ENCODE results near the gene UBLCP1.

Gene UBLCP1

GRCh38 chr5:159262859-159263568 is at the start of gene UBLCP1:
Gene UBLCP1, plus strand, starts transcription at chr5:159263290. Its CDS starts 5,626 bp downstream, at chr5:159268916.
- no peak for TF ChIP-seq CTCF (conservative IDR thresholded peaks at IDR 0.05; ENCODE audit: low read depth, low read length)
- peak; percentile 75 for DNase-seq (ENCODE audit: low read depth)
- peak within 1 kb of the TSS; percentile 97 for H3K4me3 ChIP-seq (ENCODE audit: low read depth, low read length)

GRCh38 chr5:159214486-159215271 is 48.4 kb upstream of the UBLCP1 start:
- DNase-seq (ENCODE audit: low read depth) = no peak
- no peak overlapping the region for H3K4me3 ChIP-seq (ENCODE audit: low read depth, low read length)
- TF ChIP-seq CTCF (conservative IDR thresholded peaks at IDR 0.05; ENCODE audit: low read depth, low read length) = no peak

- H3K4me3 ChIP-seq (ENCODE audit: low read depth, low read length) = no peak overlapping the region
- DNase-seq (ENCODE audit: low read depth) = no peak
- no peak for TF ChIP-seq CTCF (conservative IDR thresholded peaks at IDR 0.05; ENCODE audit: low read depth, low read length)
Observed at GRCh38 chr5:159215886-159216285, 47.2 kb upstream of the UBLCP1 start.

GRCh38 chr5:159216454-159216853 is 46.6 kb upstream of the UBLCP1 start:
- peak; percentile 36 for TF ChIP-seq CTCF (conservative IDR thresholded peaks at IDR 0.05; ENCODE audit: low read depth, low read length)
- DNase-seq (ENCODE audit: low read depth) = peak; percentile 60

GRCh38 chr5:159217236-159217635 is 45.9 kb upstream of the UBLCP1 start:
- DNase-seq (ENCODE audit: low read depth) = no peak
- H3K4me3 ChIP-seq (ENCODE audit: low read depth, low read length) = no peak overlapping the region
- TF ChIP-seq CTCF (conservative IDR thresholded peaks at IDR 0.05; ENCODE audit: low read depth, low read length) = no peak

More at GRCh38 chr5:159216454-159216853, 46.6 kb upstream of the UBLCP1 start:
- peak overlapping the region; percentile 17 for H3K4me3 ChIP-seq (ENCODE audit: low read depth, low read length)

GRCh38 chr5:159218595-159219023 is 44.5 kb upstream of the UBLCP1 start:
- no peak overlapping the region for H3K4me3 ChIP-seq (ENCODE audit: low read depth, low read length)
- no peak for TF ChIP-seq CTCF (conservative IDR thresholded peaks at IDR 0.05; ENCODE audit: low read depth, low read length)
- DNase-seq (ENCODE audit: low read depth) = peak; percentile 60

Measured in choroid plexus epithelial cell (primary cell).